GM12878 (cell line): ENCODE results near the gene RCOR1. TPM values are rescaled to one million over a fixed set of nuclear protein-coding genes. Genes with fewer than 3 reads are reported as not detected.

Experiments
- ATAC-seq: fragments of 200-7000 bp; cut with Tn5 transposase; 3 replicates; pipeline ENCODE4 v1.9.1; 2020; ENCODE audit warnings: mild to moderate bottlenecking, moderate library complexity
- BruUV-seq: library from RNA; stranded (reverse); fragments of 400-500 nt; replicated peaks from 2 replicates; lab custom pipeline; 2021; lab: Mats Ljungman, UMichigan
- CTCF ChIA-PET: fragments of 300-600 bp; sonication (Branson Sonifier 250); formaldehyde crosslinking; extraction: SDS; loops from one replicate; lab custom pipeline; 2021; ENCODE audit warnings: inconsistent platforms; lab: Yijun Ruan, JAX
- POLR2A ChIA-PET: fragments of 350-600 bp; formaldehyde crosslinking; extraction: SDS; loops from one replicate; lab custom pipeline; 2021; ENCODE audit warnings: inconsistent platforms; lab: Charles Lee
- RAD21 ChIA-PET: fragments of 300-600 bp; sonication (Branson Sonifier 250); formaldehyde crosslinking; loops from one replicate; lab custom pipeline; 2023; ENCODE audit warnings: antibody characterized with exemption; ENCODE audit not compliant: unreplicated experiment; lab: Charles Lee
- SMC1A ChIA-PET: fragments of 300-600 bp; sonication (Branson Sonifier 250); formaldehyde crosslinking; loops from one replicate; lab custom pipeline; 2023; ENCODE audit not compliant: unreplicated experiment, uncharacterized antibody; lab: Charles Lee
- DNase-seq: peaks from one replicate; pipeline ENCODE4 v3.0.0-alpha.2; 2011; ENCODE audit warnings: low read depth, low spot score
- FAIRE-seq: peaks from 3 replicates; lab custom pipeline; 2011; peaks lifted over from hg19 to GRCh38; lab: Jason Lieb, UNC
- H2AFZ ChIP-seq: 2 replicates; pipeline ENCODE4 v1.6.0; 2011; ENCODE audit warnings: low read depth, low read length, control low read depth; ENCODE audit not compliant: control insufficient read depth
- H3K27ac ChIP-seq: 2 replicates; pipeline ENCODE4 v1.5.1; 2011; ENCODE audit warnings: control low read depth; ENCODE audit not compliant: control insufficient read depth, insufficient read depth
- H3K27me3 ChIP-seq, 2 experiments: replicated peaks in 1 of 2; 2 replicates each; pipeline versions ENCODE4 v1.6.0 to v1.6.1; 2011; ENCODE audit warnings: low read length in 1 of 2; ENCODE audit not compliant: control insufficient read depth in 2 of 2, insufficient read depth in 2 of 2
- H3K36me3 ChIP-seq, 2 experiments: 2 replicates each; pipeline ENCODE4 v1.5.1; 2011; ENCODE audit warnings: low read length in 1 of 2; ENCODE audit not compliant: control insufficient read depth in 2 of 2, insufficient read depth in 2 of 2
- H3K4me1 ChIP-seq: 2 replicates; pipeline ENCODE4 v1.6.1; 2011; ENCODE audit warnings: mild to moderate bottlenecking, low read length, moderate library complexity, mixed read lengths; ENCODE audit not compliant: control insufficient read depth, insufficient read depth
- H3K4me2 ChIP-seq: 2 replicates; pipeline ENCODE4 v1.6.0; 2011; ENCODE audit warnings: control low read depth; ENCODE audit not compliant: control insufficient read depth, insufficient read depth
- H3K4me3 ChIP-seq: fragments of 200-600 bp; sonication (generic); 2 replicates; pipeline ENCODE4 v1.5.1; 2016
- H3K79me2 ChIP-seq: 2 replicates; pipeline ENCODE4 v1.6.0; 2011; ENCODE audit warnings: low read length; ENCODE audit not compliant: control insufficient read depth, insufficient read depth
- H3K9ac ChIP-seq: 2 replicates; pipeline ENCODE4 v1.8.0; 2011; ENCODE audit warnings: low read length, control low read depth, mixed read lengths; ENCODE audit not compliant: control insufficient read depth, insufficient read depth
- H3K9me3 ChIP-seq: replicated peaks from 3 replicates; pipeline ENCODE4 v1.5.1; 2011; ENCODE audit warnings: mild to moderate bottlenecking, low read length; ENCODE audit not compliant: control insufficient read depth, insufficient read depth
- H4K20me1 ChIP-seq: 2 replicates; pipeline ENCODE4 v1.6.0; 2011; ENCODE audit not compliant: control insufficient read depth, insufficient read depth
- CREB1 ChIP-seq: IDR thresholded peaks from 2 replicates; pipeline ENCODE4 v1.6.1; 2012; ENCODE audit warnings: low read depth, mild to moderate bottlenecking, inconsistent platforms
- KLF5 ChIP-seq: fragments of 450-650 bp; IDR thresholded peaks from 2 replicates; pipeline ENCODE4 v1.6.1; 2014; ENCODE audit warnings: mild to moderate bottlenecking; ENCODE audit not compliant: partially characterized antibody
- MXI1 ChIP-seq: fragments of 150-350 bp; IDR thresholded peaks from 2 replicates; pipeline ENCODE4 v1.6.1; 2011; ENCODE audit warnings: low read depth, mild to moderate bottlenecking, inconsistent platforms, low read length, improper control_type of control experiment
- MYB ChIP-seq: fragments of 150-350 bp; IDR thresholded peaks from 2 replicates; pipeline ENCODE4 v1.6.1; 2014; ENCODE audit warnings: mild to moderate bottlenecking, low read depth, low read length, borderline replicate concordance
- NFXL1 ChIP-seq: fragments of 450-650 bp; IDR thresholded peaks from 2 replicates; pipeline ENCODE4 v1.6.1; 2017; ENCODE audit warnings: antibody characterized with exemption, mild to moderate bottlenecking, borderline replicate concordance
- RBBP5 ChIP-seq: fragments of 200-600 bp; sonication (generic); conservative IDR thresholded peaks from 2 replicates; pipeline ENCODE4 v1.6.1; 2016
- RELA ChIP-seq: fragments of 450-650 bp; IDR thresholded peaks from 2 replicates; pipeline ENCODE4 v1.8.0; 2014; ENCODE audit warnings: borderline replicate concordance; ENCODE audit not compliant: partially characterized antibody
- RUNX3 ChIP-seq: IDR thresholded peaks from 2 replicates; pipeline ENCODE4 v1.6.1; 2012; ENCODE audit warnings: low read length, inconsistent platforms
- SIX5 ChIP-seq: IDR thresholded peaks from 2 replicates; pipeline ENCODE4 v1.6.1; 2011; ENCODE audit warnings: mild to moderate bottlenecking, low read depth, low read length, moderate library complexity; ENCODE audit not compliant: severe bottlenecking
- ZNF622 ChIP-seq: fragments of 450-650 bp; IDR thresholded peaks from 2 replicates; pipeline ENCODE4 v1.6.1; 2017; ENCODE audit warnings: mild to moderate bottlenecking, inconsistent platforms
- WGBS: methylation state at CpG from one replicate; pipeline ENCODE4 v1.1.6; 2016; ENCODE audit warnings: low lambda C conversion rate; ENCODE audit not compliant: insufficient replicate concordance, insufficient coverage; ENCODE audit errors: missing lambda C conversion rate; 5-methylcytosine and 5-hydroxymethylcytosine counted together
- in situ Hi-C: fragments of 300-500 bp; cut with MboI; formaldehyde crosslinking; loops from 9 replicates; pipeline ENCODE4 v1.14.3; 2018; ENCODE audit warnings: mixed read lengths
- intact Hi-C: fragments of 100-400 bp; cut with micrococcal nuclease; formaldehyde crosslinking; loops from one replicate; pipeline ENCODE4 v1.14.2; 2022; ENCODE audit not compliant: unreplicated experiment
- polyA plus RNA-seq, 11 experiments: library from polyadenylated mRNA; depleted of rRNA in 4 of 11; unstranded in 6 of 11; stranded (reverse) in 5 of 11; fragments of >200 nt; fragmentation: Nextera tagmentation in 4 of 11; fragmentation: Illumina TruSeq in 1 of 11; extraction: Ambion mirVana in 4 of 11; extraction: Trizol in 1 of 11; gene quantifications; 1 replicate in 1 of 11; 2 replicates in 10 of 11; pipeline versions ENCODE4 v1.2.1 to v1.2.3, GENCODE V29; 2011 to 2016; ENCODE audit warnings: inconsistent platforms in 2 of 11, missing spikeins in 2 of 11, low read depth in 1 of 11
- total RNA-seq, 4 experiments: library from RNA; depleted of rRNA in 3 of 4; stranded (reverse); fragments of >200 nt in 3 of 4; fragmentation: Illumina TruSeq in 1 of 4; extraction: Trizol in 1 of 4; gene quantifications; 2 replicates each; pipeline versions ENCODE4 v1.2.1 to v1.2.3, GENCODE V29; 2013 to 2021
- TF ChIP-seq, protein P1 (sequence below): fragments of 450-650 bp; conservative IDR thresholded peaks from 2 replicates; pipeline ENCODE4 v1.6.1; 2017; ENCODE audit warnings: mild to moderate bottlenecking, moderate library complexity
- TF ChIP-seq, protein P2 (sequence below): fragments of 450-650 bp; IDR thresholded peaks from 2 replicates; pipeline ENCODE4 v1.6.1; 2018; ENCODE audit warnings: mild to moderate bottlenecking, low read depth, moderate library complexity; ENCODE audit not compliant: partially characterized antibody
- TF ChIP-seq, protein P3 (sequence below): fragments of 450-650 bp; IDR thresholded peaks from 2 replicates; pipeline ENCODE4 v1.6.1; 2017; ENCODE audit warnings: mild to moderate bottlenecking, moderate library complexity

Gene RCOR1
- total and polyA plus RNA-seq, 10 of the 15 experiments (the other 5 are each of a cell fraction or from before 2014, with no cell fraction given), result 1.6 to 12.2 (median 4.4) TPM

DNA sequence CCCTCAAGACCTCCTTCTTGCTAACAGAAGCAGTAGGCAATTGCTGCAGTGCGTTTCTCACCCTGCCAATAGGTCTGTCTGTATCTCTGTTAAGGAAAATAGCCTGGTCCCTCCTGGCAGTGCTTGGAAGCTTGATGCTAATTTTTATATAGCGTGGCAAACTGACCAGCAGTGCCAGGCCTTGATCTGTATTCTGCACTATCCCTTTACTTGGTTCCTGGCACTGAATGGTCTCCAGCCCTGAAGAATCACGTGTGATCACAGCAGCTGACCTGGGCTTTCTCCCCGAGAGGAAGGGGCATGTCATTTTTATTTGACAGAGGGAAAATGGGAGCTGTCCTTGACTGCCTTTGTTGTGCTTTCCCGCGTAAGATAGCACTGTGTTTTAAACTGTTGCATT, 136.1 kb downstream of the RCOR1 start:
- SMC1A ChIA-PET, result no interaction called here
- ATAC-seq (no peak), DNase-seq (no peak), FAIRE-seq (no peak)
- in situ Hi-C loops (no loop called here), intact Hi-C loops (no loop called here)
- TF ChIP-seq, protein P1, sequence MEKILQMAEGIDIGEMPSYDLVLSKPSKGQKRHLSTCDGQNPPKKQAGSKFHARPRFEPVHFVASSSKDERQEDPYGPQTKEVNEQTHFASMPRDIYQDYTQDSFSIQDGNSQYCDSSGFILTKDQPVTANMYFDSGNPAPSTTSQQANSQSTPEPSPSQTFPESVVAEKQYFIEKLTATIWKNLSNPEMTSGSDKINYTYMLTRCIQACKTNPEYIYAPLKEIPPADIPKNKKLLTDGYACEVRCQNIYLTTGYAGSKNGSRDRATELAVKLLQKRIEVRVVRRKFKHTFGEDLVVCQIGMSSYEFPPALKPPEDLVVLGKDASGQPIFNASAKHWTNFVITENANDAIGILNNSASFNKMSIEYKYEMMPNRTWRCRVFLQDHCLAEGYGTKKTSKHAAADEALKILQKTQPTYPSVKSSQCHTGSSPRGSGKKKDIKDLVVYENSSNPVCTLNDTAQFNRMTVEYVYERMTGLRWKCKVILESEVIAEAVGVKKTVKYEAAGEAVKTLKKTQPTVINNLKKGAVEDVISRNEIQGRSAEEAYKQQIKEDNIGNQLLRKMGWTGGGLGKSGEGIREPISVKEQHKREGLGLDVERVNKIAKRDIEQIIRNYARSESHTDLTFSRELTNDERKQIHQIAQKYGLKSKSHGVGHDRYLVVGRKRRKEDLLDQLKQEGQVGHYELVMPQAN, result no peak
- TF ChIP-seq NFXL1 (no peak), ZNF622 (no peak), RBBP5 (no peak), RELA (no peak), MYB (no peak), MXI1 (no peak), KLF5 (no peak), CREB1 (no peak), RUNX3 (no peak), SIX5 (no peak)
- TF ChIP-seq, protein P2, sequence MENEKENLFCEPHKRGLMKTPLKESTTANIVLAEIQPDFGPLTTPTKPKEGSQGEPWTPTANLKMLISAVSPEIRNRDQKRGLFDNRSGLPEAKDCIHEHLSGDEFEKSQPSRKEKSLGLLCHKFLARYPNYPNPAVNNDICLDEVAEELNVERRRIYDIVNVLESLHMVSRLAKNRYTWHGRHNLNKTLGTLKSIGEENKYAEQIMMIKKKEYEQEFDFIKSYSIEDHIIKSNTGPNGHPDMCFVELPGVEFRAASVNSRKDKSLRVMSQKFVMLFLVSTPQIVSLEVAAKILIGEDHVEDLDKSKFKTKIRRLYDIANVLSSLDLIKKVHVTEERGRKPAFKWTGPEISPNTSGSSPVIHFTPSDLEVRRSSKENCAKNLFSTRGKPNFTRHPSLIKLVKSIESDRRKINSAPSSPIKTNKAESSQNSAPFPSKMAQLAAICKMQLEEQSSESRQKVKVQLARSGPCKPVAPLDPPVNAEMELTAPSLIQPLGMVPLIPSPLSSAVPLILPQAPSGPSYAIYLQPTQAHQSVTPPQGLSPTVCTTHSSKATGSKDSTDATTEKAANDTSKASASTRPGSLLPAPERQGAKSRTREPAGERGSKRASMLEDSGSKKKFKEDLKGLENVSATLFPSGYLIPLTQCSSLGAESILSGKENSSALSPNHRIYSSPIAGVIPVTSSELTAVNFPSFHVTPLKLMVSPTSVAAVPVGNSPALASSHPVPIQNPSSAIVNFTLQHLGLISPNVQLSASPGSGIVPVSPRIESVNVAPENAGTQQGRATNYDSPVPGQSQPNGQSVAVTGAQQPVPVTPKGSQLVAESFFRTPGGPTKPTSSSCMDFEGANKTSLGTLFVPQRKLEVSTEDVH, result no peak
- TF ChIP-seq, protein P3, sequence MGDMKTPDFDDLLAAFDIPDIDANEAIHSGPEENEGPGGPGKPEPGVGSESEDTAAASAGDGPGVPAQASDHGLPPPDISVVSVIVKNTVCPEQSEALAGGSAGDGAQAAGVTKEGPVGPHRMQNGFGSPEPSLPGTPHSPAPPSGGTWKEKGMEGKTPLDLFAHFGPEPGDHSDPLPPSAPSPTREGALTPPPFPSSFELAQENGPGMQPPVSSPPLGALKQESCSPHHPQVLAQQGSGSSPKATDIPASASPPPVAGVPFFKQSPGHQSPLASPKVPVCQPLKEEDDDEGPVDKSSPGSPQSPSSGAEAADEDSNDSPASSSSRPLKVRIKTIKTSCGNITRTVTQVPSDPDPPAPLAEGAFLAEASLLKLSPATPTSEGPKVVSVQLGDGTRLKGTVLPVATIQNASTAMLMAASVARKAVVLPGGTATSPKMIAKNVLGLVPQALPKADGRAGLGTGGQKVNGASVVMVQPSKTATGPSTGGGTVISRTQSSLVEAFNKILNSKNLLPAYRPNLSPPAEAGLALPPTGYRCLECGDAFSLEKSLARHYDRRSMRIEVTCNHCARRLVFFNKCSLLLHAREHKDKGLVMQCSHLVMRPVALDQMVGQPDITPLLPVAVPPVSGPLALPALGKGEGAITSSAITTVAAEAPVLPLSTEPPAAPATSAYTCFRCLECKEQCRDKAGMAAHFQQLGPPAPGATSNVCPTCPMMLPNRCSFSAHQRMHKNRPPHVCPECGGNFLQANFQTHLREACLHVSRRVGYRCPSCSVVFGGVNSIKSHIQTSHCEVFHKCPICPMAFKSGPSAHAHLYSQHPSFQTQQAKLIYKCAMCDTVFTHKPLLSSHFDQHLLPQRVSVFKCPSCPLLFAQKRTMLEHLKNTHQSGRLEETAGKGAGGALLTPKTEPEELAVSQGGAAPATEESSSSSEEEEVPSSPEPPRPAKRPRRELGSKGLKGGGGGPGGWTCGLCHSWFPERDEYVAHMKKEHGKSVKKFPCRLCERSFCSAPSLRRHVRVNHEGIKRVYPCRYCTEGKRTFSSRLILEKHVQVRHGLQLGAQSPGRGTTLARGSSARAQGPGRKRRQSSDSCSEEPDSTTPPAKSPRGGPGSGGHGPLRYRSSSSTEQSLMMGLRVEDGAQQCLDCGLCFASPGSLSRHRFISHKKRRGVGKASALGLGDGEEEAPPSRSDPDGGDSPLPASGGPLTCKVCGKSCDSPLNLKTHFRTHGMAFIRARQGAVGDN, result no peak
- CTCF ChIA-PET, result interaction anchor here (0.6 to 0.7 kb wide), 3 partner anchors 34 to 377 kb away, joined by 3 read pairs; no protein-coding TSS in a partner anchor
- no peaks in the 10 kb centered on the region for H3K79me2 ChIP-seq
- no peak overlapping the region for H3K27ac ChIP-seq
- H3K9me3 ChIP-seq, result no peaks in the 10 kb centered on the region
- H3K4me1 ChIP-seq, result no peaks in the 10 kb centered on the region
- RAD21 ChIA-PET, result no interaction called here
- H3K9ac ChIP-seq, result no peak overlapping the region
- H3K4me3 ChIP-seq, result no peak overlapping the region
- no peak overlapping the region for H2AFZ ChIP-seq
- no peak overlapping the region for H3K4me2 ChIP-seq
- BruUV-seq, result TSS peak; percentile 39
- H4K20me1 ChIP-seq, result no peaks in the 10 kb centered on the region
- WGBS, result 98% methylated on average over 6 of the region's 6 CpGs
- POLR2A ChIA-PET, result no interaction called here
- H3K36me3 ChIP-seq, result peaks cover 8 to 37% of the 10 kb centered on the region in 2 experiments
- no peaks in the 10 kb centered on the region for H3K27me3 ChIP-seq
